Measurements from ENCODE around the gene DGKQ. TPM values are rescaled to one million over a fixed set of nuclear protein-coding genes. Genes with fewer than 3 reads are reported as not detected.

DGKQ gene
- total and polyA plus RNA-seq, 2 experiments from 2014 or later, result 4.0 to 22.4 TPM

DNA sequence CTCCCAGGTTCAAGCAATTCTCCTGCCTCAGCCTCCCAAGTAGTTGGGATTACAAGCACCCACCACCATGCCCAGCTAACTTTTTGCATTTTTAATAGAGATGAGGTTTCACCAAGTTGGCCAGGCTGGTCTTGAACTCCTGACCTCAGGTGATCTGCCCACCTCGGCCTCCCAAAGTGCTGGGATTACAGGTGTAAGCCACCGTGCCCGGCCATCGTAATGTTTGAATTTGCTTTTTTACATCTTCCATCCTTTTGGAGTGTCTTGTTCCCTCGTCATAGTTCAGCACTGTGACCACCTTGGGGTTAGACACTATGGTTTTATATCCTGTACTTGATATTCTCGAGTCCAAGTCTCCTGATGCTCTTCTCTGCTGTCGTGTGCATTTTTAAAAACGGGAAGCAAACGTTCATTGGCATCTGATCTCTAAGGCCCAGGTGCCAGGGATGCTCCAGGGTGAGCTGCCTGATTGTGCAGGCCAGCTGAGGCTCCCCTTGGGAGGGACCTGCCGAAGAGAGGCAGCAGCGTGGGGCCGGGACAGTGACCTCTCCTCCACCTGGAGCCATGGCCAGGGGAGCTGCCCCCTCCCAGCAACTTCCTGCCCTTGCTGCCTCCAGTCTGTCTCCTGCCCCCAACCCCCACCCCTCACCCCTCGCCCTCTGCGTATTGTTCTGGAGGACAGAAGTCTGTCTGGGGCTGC lies 16.7 kb downstream of the DGKQ start:
- H3K4me1 ChIP-seq (ENCODE audit: insufficient read depth), result no peaks in the 10 kb centered on the region
- H3K27ac ChIP-seq (ENCODE audit: low read depth), result no peak overlapping the region
- Mint-ChIP-seq H3K27me3 (ENCODE audit: insufficient read depth, low read depth, poor library complexity) (peaks cover 4% of the 10 kb centered on the region), H3K4me3 (no peak overlapping the region), H3K4me1 (no peaks in the 10 kb centered on the region), H3K27ac (no peak overlapping the region), H3K36me3 (ENCODE audit: low read depth) (no peaks in the 10 kb centered on the region; the same call in 2 of the 3 replicates), H3K9me3 (no peaks in the 10 kb centered on the region)
- TF ChIP-seq, protein P1, sequence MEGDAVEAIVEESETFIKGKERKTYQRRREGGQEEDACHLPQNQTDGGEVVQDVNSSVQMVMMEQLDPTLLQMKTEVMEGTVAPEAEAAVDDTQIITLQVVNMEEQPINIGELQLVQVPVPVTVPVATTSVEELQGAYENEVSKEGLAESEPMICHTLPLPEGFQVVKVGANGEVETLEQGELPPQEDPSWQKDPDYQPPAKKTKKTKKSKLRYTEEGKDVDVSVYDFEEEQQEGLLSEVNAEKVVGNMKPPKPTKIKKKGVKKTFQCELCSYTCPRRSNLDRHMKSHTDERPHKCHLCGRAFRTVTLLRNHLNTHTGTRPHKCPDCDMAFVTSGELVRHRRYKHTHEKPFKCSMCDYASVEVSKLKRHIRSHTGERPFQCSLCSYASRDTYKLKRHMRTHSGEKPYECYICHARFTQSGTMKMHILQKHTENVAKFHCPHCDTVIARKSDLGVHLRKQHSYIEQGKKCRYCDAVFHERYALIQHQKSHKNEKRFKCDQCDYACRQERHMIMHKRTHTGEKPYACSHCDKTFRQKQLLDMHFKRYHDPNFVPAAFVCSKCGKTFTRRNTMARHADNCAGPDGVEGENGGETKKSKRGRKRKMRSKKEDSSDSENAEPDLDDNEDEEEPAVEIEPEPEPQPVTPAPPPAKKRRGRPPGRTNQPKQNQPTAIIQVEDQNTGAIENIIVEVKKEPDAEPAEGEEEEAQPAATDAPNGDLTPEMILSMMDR (conservative IDR thresholded peaks at IDR 0.05; ENCODE audit: low read depth in 2 of 2), result no peak
- TF ChIP-seq, protein P2, sequence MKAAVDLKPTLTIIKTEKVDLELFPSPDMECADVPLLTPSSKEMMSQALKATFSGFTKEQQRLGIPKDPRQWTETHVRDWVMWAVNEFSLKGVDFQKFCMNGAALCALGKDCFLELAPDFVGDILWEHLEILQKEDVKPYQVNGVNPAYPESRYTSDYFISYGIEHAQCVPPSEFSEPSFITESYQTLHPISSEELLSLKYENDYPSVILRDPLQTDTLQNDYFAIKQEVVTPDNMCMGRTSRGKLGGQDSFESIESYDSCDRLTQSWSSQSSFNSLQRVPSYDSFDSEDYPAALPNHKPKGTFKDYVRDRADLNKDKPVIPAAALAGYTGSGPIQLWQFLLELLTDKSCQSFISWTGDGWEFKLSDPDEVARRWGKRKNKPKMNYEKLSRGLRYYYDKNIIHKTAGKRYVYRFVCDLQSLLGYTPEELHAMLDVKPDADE (IDR thresholded peaks at IDR 0.05), result no peak
- TF ChIP-seq, protein P3, sequence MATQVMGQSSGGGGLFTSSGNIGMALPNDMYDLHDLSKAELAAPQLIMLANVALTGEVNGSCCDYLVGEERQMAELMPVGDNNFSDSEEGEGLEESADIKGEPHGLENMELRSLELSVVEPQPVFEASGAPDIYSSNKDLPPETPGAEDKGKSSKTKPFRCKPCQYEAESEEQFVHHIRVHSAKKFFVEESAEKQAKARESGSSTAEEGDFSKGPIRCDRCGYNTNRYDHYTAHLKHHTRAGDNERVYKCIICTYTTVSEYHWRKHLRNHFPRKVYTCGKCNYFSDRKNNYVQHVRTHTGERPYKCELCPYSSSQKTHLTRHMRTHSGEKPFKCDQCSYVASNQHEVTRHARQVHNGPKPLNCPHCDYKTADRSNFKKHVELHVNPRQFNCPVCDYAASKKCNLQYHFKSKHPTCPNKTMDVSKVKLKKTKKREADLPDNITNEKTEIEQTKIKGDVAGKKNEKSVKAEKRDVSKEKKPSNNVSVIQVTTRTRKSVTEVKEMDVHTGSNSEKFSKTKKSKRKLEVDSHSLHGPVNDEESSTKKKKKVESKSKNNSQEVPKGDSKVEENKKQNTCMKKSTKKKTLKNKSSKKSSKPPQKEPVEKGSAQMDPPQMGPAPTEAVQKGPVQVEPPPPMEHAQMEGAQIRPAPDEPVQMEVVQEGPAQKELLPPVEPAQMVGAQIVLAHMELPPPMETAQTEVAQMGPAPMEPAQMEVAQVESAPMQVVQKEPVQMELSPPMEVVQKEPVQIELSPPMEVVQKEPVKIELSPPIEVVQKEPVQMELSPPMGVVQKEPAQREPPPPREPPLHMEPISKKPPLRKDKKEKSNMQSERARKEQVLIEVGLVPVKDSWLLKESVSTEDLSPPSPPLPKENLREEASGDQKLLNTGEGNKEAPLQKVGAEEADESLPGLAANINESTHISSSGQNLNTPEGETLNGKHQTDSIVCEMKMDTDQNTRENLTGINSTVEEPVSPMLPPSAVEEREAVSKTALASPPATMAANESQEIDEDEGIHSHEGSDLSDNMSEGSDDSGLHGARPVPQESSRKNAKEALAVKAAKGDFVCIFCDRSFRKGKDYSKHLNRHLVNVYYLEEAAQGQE (IDR thresholded peaks at IDR 0.05; ENCODE audit: unreplicated experiment), result no peak
- TF ChIP-seq POLR2AphosphoS5 (IDR thresholded peaks at IDR 0.05; ENCODE audit: low read depth) (no peak), ZNF331 (CRISPR knock-in tag; IDR thresholded peaks at IDR 0.05; ENCODE audit: low read depth) (no peak), STAT1 (IDR thresholded peaks at IDR 0.05; ENCODE audit: unreplicated experiment) (no peak), CREB1 (CRISPR knock-in tag; IDR thresholded peaks at IDR 0.05; ENCODE audit: low read depth) (no peak), EZH2phosphoT487 (IDR thresholded peaks at IDR 0.05; ENCODE audit: unreplicated experiment) (no peak), JUNB (IDR thresholded peaks at IDR 0.05; ENCODE audit: unreplicated experiment) (no peak), ZNF114 (CRISPR knock-in tag; IDR thresholded peaks at IDR 0.05) (no peak), EZH2 (IDR thresholded peaks at IDR 0.05; ENCODE audit: low read depth, unreplicated experiment) (no peak), NANOG (IDR thresholded peaks at IDR 0.05; ENCODE audit: borderline replicate concordance) (no peak)
- TF ChIP-seq, protein P4, sequence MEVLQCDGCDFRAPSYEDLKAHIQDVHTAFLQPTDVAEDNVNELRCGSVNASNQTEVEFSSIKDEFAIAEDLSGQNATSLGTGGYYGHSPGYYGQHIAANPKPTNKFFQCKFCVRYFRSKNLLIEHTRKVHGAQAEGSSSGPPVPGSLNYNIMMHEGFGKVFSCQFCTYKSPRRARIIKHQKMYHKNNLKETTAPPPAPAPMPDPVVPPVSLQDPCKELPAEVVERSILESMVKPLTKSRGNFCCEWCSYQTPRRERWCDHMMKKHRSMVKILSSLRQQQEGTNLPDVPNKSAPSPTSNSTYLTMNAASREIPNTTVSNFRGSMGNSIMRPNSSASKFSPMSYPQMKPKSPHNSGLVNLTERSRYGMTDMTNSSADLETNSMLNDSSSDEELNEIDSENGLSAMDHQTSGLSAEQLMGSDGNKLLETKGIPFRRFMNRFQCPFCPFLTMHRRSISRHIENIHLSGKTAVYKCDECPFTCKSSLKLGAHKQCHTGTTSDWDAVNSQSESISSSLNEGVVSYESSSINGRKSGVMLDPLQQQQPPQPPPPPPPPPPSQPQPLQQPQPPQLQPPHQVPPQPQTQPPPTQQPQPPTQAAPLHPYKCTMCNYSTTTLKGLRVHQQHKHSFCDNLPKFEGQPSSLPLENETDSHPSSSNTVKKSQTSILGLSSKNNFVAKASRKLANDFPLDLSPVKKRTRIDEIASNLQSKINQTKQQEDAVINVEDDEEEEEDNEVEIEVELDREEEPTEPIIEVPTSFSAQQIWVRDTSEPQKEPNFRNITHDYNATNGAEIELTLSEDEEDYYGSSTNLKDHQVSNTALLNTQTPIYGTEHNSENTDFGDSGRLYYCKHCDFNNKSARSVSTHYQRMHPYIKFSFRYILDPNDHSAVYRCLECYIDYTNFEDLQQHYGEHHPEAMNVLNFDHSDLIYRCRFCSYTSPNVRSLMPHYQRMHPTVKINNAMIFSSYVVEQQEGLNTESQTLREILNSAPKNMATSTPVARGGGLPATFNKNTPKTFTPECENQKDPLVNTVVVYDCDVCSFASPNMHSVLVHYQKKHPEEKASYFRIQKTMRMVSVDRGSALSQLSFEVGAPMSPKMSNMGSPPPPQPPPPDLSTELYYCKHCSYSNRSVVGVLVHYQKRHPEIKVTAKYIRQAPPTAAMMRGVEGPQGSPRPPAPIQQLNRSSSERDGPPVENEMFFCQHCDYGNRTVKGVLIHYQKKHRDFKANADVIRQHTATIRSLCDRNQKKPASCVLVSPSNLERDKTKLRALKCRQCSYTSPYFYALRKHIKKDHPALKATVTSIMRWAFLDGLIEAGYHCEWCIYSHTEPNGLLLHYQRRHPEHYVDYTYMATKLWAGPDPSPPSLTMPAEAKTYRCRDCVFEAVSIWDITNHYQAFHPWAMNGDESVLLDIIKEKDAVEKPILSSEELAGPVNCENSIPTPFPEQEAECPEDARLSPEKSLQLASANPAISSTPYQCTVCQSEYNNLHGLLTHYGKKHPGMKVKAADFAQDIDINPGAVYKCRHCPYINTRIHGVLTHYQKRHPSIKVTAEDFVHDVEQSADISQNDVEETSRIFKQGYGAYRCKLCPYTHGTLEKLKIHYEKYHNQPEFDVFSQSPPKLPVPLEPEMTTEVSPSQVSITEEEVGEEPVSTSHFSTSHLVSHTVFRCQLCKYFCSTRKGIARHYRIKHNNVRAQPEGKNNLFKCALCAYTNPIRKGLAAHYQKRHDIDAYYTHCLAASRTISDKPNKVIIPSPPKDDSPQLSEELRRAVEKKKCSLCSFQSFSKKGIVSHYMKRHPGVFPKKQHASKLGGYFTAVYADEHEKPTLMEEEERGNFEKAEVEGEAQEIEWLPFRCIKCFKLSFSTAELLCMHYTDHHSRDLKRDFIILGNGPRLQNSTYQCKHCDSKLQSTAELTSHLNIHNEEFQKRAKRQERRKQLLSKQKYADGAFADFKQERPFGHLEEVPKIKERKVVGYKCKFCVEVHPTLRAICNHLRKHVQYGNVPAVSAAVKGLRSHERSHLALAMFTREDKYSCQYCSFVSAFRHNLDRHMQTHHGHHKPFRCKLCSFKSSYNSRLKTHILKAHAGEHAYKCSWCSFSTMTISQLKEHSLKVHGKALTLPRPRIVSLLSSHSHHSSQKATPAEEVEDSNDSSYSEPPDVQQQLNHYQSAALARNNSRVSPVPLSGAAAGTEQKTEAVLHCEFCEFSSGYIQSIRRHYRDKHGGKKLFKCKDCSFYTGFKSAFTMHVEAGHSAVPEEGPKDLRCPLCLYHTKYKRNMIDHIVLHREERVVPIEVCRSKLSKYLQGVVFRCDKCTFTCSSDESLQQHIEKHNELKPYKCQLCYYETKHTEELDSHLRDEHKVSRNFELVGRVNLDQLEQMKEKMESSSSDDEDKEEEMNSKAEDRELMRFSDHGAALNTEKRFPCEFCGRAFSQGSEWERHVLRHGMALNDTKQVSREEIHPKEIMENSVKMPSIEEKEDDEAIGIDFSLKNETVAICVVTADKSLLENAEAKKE (CRISPR knock-in tag; IDR thresholded peaks at IDR 0.05), result no peak
- H3K36me3 ChIP-seq (ENCODE audit: insufficient read depth), result no peaks in the 10 kb centered on the region
- no peak overlapping the region for H3K4me3 ChIP-seq
- H2AFZ ChIP-seq, result no peak overlapping the region
- no peaks in the 10 kb centered on the region for H3K79me2 ChIP-seq (replicated peaks; ENCODE audit: insufficient read depth)
- no peaks in the 10 kb centered on the region for H3K27me3 ChIP-seq (ENCODE audit: insufficient read depth)
- no peaks in the 10 kb centered on the region for H3K9me2 ChIP-seq (ENCODE audit: insufficient read depth)
- no peaks in the 10 kb centered on the region for H3F3A ChIP-seq (replicated peaks; ENCODE audit: low read depth)
- no peak overlapping the region for H3K4me2 ChIP-seq
- DNase-seq (ENCODE audit: low spot score), result no peak
- ATAC-seq, result no peak
- H4K20me1 ChIP-seq (replicated peaks; ENCODE audit: insufficient read depth), result no peaks in the 10 kb centered on the region; the same call in 1 of the 2 replicates

Measured in GM23338 (cell line).